NCI-H1417 (cell line): ENCODE data around the gene OTULIN.
A peak's percentile ranks its signal among the peaks of the same experiment; 100 is the strongest.

ENCODE experiments used
- DNase-seq, 3 experiments: peaks; one replicate each; lab custom pipeline; 2025; lab: John Stamatoyannopoulos, UW

Gene OTULIN

DNA sequence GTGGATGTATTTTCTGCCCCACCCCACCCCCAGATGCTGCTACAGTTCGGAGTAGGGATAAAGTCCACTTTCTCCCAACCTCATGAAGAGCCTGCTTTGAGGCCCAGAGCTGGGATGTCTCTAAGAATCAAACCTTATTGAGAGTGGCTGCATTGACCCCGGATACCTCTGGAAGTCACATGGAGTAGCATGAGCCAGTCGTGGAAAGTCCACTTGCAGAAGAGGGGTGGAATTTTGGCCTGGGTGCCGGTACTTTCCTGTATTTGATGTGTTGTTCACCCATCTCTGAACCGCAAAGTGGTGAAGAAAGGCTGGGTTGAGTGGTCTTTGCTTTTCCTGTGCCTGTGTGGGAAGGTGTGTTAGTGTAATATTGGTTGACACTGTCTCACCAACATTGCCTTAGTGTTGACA is 3.7 kb downstream of the OTULIN start:
- DNase-seq, result no peak

DNA sequence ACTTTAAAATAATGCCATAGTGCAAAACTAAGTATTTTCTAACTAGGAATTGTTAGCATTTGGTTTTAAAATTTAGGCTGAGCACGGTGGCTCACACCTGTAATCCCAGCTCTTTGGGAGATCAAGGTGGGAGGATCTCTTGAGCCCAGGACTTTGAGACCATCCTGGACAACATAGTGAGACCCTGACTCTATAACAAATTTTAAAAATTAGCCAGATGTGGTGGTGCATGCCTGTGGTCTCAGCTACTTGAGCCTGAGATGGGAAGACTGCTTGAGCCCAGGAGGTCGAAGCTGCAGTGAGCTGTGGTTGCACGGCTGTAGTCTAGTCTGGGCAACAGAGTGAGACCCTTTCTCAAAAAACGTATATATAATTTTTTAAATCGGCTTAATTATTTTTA is 4.9 kb downstream of the OTULIN start:
- no peak for DNase-seq

DNA sequence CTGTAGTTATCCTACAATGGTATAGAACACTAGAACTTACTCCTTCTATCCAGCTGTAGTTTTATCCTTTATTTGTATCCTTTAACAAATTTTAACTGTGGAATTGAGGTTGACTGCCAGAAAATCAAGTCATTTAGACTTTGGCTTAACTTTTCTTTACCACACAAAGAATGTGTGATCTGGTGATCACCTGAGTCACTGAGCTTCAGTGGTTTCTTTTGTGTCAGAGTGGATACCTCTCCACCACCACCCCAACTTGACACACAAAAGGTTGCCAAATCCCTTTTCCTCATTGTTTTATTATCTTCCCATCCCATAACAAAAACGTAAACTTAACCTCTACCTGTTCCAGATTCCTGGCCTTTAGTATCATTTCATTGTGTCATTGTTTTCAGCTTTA is 5.5 kb downstream of the OTULIN start:
- DNase-seq, result no peak

DNA sequence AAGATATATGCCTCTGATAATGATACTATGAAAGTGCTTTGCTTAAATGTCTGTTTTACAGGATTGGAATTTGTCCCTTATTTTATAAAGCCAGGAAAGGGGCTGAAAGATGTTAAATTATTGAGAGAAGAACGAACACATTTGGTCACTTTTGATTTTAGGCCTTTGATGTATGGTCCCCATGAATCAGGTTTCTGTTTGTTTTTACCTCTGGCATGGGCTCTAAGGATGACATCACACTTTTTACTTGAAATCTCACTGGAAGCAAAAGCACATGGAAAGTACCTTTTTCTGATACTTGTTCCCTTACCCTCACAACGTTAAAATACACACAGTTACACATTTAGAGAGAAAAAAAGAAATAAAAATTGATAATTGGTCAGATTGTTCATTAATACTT is 6.9 kb downstream of the OTULIN start:
- DNase-seq, result no peak

DNA sequence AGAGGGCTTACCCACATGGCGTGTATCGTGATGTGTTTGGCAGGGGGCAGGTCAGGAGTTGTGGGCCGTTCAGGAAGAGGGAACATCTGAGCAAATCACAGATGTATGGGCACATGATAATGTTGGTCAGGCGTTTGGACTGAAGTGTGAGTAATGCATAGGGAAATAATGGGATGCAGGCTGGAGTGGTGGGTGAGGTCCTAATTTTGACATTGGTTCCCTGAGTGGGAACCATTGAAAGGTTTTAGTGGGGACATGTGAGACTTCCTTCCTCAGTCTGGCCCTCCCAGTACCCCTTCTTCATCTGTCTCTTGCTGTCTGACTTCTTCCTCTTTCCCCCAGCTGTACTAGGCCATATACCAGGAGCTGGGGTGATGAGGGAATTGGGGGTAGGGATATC is 7.6 kb downstream of the OTULIN start:
- DNase-seq, result no peak

DNA sequence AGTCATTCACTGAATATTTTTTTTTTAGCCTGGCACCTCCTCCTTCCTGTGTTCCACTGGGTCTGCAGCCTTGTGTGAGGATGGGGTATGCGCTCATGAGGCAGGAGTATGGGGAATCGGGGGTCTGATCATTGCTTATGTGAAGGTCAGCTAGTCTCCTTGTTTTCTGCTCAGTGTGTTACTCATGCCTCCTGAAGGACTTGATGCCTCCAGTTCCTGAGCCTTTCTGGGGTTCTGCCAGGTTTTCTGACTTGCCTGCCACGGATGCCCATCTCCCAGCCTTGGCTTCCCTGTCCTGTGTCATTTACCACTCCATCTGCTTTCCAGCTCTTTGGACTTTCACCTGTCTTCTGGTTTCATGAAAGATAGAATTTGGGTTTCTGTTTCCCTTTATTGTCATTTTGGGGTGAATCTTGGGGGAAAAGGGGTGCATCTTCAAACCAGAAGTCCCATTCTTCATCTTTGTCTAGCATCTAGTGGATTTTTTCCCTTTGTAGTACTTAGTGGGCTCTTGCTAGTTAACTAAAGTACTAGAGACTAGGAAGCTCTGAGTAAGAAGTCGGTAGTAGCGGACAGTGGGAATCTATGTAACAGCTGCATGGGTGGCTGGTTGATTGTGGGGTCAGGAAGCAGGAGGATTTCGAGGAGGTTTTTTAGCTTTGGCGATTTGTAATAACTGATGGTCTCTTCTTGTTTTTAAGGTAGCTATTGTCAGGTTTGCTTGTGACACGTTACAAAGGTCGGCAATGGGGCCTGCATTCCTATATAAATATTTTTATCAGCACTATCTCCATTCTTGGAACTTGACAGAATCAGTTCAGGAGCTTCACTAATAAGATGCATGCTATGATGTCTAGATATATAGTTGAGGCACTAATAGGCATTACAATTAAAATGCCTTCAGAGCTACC is 8.2 kb downstream of the OTULIN start:
- DNase-seq, result no peak

DNA sequence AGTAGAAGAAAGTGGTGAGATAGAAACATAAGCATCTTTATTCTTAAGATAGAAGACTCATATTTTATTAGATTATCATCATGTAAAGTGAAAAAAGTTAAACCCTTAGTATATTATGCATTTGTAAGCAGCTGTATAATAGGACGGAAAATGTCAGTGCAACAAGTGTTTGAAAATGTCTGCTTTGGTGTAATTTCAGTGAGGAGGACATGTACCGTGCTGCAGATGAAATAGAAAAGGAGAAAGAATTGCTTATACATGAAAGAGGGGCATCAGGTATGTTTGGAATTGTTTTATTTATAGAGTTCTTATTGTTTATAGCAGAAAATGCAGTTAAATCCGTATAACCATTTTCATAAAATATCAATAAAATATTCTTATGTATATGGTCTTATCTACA is 8.9 kb downstream of the OTULIN start:
- no peak for DNase-seq

DNA sequence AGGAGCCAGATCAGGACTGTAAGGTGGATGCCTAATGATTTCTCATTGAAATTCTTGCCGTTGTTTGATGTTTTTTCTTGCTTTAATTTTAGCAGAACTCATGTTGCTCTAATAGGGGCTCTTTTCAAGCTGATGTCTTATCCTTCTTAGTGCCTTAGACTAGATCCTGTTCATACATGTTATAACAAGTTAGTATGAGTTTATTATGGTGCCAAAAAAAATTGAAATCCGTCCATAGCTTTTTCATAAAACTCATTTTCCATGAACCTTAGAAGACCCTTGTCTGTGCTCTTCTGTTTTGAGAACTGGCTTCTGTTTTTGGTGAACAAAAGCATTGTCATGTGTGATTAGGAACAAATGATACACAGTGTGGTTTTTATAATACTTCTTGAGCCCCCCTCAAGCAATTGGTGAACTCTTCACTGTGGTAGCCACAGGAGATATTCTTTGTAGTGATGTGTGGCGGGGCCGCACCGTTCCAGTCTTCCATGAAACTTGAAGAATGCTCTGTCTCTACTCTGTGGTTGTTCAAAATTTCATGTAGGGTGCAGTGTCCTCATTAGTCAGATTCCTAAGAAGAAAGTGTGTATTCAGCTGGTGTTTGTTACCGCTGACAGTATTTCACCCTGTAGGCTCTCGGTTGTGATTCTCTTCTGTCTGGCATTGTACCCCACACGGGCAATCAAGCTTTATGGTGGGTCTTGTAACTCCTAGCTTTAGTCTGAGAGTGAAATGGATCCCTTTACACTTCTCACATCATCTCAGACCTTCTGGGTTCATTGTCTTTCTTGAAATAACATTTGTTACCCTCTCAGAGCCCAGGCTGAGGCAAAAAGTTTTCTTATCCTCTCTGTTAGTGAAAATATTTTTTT is 10.7 kb downstream of the OTULIN start:
- peak in 1 of 3 experiments; percentile 38 for DNase-seq

DNA sequence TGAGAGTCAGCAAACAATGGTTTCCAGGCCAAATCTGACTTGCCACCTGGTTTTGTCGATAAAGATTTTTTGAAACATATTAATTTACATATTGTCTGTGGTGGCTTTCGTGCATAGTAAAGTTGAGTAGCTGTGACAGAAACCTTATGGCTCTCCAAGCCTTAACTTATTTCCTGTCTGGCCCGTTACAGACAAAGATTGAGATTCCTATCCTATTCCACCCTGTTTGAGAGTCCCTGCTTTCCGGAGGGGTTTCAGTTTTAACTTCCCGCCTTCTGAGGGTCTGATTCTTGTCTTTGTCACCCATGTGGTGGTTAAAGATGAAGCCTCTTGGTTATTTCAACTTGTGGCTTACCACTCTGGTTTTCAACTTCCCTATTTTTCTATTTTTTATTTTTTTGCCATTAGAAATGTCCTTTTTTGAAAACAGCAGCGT is 11.4 kb downstream of the OTULIN start:
- DNase-seq, result no peak

DNA sequence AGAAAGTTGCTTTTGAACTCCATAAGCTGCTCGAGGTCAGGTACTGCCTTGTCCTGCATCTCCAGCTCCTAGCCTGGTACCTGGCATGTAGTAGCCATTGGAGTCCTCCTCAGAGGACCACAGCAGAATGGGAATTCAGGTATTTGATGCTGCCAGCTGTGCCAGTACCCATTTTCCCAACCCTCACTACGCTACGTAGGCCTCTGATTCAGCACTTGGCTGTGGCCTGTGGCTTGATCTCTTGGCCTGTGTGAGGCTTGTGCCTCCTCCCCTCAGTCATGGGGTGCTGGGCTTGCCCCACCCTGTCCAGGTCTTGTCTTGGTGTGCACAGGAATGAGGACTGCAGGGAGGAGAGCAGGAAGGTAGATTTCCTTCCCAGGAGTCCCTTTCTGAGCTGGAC is 11.8 kb downstream of the OTULIN start:
- no peak for DNase-seq

DNA sequence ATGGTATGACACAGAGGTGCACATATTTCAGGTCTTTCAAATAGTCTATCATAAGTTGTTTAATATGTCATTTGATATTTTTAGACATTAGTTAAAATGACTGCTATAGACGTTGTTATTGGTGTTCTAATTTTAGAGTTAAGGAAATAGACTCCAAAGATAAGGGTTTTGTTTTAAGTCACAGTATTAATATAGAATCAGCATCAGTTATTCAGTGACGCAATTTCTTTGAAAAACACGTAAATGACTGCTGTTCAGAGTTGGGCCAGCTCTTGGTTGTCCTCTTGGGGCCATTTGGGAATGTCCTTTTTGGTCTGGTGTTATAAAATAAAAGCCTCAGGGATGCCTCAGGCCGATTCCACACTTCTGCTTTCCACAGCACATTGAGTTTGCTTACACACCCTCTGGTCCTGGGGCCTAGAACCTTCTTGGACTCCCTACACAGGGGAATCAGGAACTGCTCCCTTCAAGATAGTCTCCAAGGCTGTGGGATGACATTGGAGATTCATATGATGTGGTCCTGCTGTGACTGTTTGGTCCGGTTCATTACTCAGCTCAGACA is 14.3 kb downstream of the OTULIN start:
- DNase-seq, result no peak

DNA sequence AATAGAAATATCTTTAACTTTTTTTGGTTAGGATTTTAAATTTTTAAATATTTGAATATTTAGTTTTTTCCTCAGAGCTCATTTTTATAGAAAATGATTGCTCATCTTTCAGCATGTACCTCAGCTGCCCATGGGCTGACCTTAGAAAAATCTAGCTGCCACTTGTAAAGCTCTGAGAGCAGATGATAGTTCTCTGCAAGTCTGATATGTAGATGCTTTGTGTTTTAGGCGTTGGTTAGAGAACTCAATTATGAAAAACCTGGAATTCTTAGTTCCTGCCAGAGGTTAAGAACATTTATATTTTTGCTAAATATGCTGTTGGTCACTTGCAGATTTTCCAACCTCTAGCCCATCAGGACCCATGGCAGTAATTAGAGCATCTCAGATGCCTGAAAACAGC is 15.1 kb downstream of the OTULIN start:
- no peak for DNase-seq

DNA sequence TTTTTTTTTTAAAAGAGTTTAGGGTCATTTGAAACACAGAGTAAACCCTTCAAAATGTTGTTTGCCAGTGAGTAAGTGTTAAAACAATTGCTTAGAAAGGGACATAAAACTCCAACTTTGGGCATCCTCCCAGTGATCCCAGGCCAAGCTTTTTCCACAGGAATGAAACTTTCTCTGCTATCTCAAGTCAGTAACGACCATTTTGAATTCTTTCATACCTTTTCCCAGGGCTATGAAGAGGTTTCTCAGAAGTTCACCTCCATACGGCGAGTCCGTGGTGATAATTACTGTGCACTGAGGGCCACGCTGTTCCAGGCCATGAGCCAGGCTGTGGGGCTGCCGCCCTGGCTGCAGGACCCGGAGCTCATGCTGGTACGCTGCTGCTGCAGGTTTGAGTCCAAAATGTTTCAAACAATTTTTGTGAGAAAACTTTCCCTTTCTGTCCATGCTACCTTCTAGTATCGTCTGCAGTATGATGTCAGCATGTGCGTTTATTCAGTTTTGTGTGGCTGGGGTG is 16.8 kb downstream of the OTULIN start:
- DNase-seq, result no peak

DNA sequence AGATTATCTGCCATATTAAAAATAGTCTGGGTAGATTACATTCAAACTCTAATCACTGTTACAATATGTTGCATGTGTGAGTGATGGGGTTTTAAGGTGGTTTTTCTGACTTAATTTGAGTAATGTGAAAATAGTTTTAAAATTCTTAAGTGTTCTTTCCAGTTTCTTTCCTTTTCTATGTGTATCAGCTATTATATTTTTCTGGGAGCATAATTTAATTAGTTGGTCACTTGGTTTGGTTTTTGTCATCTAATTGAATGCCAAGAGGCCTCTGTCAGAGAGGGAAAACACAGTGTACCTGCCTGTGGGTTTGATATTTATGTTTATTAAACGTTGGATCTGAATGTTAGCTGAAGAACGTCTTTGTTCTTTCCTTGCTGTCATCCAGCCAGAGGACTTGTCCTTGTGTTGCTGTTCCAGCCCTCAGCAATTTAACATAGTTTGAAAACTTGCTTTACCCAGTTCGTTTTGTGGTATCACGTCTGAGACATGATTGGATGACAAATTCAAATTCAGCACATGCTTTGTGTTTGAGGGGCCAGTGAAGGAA is 19.5 kb downstream of the OTULIN start:
- no peak for DNase-seq

DNA sequence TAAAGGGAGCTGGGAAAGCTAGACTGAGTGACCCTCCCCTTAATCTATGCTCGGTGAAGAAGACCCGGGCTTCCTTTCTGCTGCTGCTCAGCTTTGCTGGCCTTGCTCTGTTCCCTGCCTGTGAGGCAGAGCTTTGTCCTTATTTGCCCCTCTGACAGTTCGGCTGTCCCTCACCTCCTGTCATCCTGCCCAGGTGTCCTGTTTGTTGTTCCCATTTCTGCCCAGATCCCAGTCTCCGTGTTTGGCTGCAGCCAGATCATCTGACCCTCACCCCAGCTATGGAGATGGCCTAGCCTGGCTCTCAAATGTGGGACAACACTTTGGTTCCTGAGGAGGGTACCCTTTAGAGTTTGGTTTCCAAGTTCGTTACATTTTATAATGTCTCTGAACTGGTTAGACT is 20.2 kb downstream of the OTULIN start:
- DNase-seq, result no peak

DNA sequence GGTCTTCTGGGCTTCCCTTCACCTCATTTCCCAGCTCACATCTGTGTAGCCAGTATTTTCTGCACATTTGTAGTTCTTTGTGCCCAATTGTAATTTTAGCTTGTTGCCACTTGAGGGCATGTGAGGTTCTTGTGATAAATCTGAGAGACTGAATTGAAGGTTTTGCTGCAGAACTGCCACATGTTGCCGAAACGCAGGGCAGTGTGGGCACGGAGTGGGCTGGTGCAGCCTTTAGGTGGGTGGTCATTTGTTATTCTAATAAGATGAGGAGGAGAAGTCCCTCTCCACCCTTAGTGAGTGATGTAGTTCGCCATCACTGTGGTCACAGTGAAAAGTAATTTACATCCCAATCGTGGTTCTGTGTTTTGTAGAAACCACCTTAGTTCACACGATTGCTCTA is 21.2 kb downstream of the OTULIN start:
- DNase-seq, result peak; percentile 41 to 75 (median 60)

DNA sequence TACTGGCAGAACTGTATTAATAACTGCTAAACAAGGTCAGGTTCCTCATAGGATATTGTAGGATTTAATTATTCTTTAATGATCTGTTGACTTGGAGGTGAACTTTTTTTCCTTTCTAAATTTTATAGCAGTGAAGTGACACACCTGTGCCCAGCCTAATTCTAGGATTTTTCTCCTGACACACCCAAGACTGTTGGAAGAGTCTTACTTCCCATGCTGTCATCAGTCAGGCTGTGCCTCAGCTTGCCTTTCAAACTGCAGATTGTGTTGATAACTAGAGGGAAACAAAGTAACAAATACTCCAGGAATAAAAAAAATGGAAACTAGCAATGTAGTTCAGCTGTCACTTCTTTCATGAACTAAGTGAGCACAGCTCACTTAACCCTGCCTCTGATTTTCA is 22.0 kb downstream of the OTULIN start:
- DNase-seq, result no peak

DNA sequence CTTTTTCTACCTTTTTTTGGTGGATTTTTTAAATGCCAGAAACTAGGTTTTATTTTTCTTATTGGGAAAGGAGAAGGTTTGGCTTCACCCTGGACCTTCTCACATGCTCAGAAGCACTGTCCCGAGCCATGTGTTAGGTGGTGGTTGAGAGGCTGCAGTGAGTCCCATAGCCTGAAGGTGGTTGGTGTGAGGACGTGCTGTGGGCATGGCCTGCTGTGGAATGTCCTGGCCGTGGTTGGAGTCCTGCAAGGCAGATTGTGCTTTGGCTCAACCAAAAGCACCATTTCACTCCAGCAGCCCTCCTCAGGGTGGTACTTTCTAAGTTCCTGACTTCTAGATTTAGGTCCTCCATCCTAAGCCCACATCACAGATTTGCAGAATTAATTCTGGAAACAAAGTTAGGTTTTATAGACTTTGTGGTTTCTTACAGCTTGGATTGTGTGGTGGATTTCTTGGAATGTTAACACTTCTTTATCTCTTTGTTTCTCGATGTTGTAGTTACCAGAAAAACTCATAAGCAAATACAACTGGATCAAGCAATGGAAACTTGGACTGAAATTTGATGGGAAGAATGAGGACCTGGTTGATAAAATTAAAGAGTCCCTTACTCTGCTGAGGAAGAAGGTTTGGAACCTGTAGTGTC is 22.6 kb downstream of the OTULIN start:
- no peak for DNase-seq

DNA sequence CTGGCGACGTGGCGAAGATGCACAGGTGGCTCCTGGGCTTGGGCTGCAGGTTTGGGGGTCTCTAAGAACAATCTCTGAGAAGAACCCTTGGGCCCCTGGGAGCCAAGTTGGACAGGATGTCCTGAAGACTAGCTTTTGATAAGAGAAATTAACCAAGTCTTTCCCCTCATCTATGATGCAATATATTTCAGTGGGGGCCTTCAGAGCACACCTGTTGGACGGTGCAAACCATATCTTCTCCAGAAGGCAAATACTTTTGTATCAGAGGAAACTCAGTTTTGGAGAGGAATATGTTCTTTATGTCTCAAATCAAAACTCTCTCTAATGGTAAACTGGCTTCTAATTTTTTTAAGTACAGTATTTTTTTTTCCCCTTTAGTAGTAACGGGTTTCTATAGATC is 28.6 kb downstream of the OTULIN start:
- DNase-seq, result no peak

DNA sequence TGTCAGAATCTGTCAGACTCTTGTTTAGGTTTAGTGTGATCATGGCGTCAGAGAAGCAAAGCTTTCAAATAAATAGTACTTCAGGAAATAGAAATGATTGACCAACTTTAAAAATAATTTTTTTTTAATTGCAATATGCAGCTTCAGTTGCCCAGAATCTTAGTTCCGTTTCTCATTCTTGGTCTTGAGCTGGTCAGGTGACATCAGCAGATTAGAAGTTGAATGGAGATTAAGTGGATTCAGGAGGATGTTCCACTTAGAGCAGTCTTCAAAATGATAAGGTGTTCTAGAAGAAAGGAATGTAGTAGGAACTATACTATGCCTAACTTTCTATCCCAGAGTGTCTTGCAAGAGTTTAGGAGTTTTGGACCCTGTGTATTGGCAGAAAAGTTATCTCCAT is 30.6 kb downstream of the OTULIN start:
- DNase-seq, result no peak

DNA sequence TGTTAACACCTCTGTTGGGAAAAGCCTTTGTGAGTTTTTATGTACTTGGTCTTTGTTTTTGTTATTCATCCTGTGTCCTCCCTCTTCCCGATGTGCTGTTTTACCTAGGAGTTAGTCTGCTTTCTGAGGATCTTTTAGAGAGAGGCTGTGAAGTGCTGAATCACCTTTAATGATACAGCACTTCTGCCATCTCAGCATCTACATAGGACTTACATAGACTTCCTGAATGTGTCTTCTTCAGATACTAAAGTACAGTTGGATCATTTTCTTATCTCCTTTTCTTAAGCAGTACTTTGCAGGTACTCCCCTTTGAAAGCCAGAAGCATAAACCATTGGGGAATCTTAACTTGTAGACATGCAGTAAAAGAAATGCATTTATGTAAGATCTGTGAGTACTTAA is 31.5 kb downstream of the OTULIN start:
- no peak for DNase-seq

DNA sequence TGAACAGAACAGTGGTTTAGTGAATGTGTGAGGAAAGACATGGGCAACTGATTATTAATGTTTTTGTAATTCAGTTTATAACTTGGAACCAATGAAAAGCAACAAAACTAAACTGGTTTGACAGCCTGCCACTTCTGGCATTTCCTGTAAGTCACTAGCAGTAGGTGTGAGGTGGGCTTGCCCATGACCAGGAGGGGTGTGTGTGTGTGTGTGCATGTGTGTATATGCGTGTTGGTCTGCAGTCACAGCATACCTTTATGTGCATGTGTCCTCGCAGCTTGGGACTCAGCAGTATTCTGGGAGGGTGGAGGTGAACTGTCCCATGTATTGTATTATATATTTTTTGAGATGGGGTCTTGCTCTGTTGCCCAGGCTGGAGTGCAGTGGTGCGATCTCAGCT is 32.3 kb downstream of the OTULIN start:
- DNase-seq, result no peak
